GM21786 (cell line): Measurements from ENCODE around the gene RNF208.

Experiments
- ATAC-seq: cut with Tn5 transposase; IDR thresholded peaks from one replicate; pipeline ENCODE4 v1.9.1; 2021; ENCODE audit not compliant: unreplicated experiment

Gene RNF208

GRCh38 chr9:137178201-137178938 lies 43.7 kb downstream of the RNF208 start:
- ATAC-seq = no peak

GRCh38 chr9:137176302-137177182 lies 45.5 kb downstream of the RNF208 start:
- ATAC-seq = no peak

- ATAC-seq = no peak
Measured at GRCh38 chr9:137175345-137175961, 46.6 kb downstream of the RNF208 start.

- no peak for ATAC-seq
Measured at GRCh38 chr9:137174722-137175293, 47.2 kb downstream of the RNF208 start.

- ATAC-seq = no peak
Measured at GRCh38 chr9:137173796-137174664, 48.0 kb downstream of the RNF208 start.

GRCh38 chr9:137172901-137173795 lies 48.9 kb downstream of the RNF208 start:
- no peak for ATAC-seq

GRCh38 chr9:137171149-137171900 lies 50.7 kb downstream of the RNF208 start:
- no peak for ATAC-seq

- no peak for ATAC-seq
Measured at GRCh38 chr9:137170486-137171148, 51.4 kb downstream of the RNF208 start.
